Measurements from ENCODE around the gene BAHD1. TPM values are rescaled to one million over a fixed set of nuclear protein-coding genes. Genes with fewer than 3 reads are reported as not detected.
A peak's percentile ranks its signal among the peaks of the same experiment; 100 is the strongest.

The BAHD1 gene
- total RNA-seq, 4 donors from 2014 or later, result 11.6 to 29.6 (median 22.3) TPM

DNA sequence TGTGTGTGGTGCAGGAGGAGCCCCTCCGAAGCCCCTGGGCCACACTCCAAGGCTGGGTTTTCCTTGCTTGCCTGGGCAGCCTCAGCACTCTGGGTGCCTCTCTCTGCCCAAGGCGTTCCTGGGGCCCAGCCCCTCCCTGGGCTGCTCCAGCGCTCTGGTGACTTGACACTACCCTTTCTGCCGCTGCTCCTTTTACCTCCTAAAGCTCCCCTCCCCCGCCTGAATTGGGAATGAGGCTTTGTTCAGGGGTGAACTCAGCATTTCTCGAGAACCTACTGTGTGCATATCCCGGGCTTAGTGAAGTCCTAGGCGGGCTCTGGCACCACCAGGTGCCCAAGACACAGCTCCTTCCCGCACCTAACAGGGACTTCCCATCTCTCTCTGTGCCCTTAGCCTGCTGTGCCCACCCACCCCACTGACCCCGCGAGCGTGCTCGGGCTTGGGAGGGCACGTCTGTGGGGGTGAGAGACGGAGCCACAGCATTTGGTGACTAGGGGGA lies 1.2 kb upstream of the BAHD1 start:
- H3K4me1 ChIP-seq, result peaks cover 52 to 67% (median 63%) of the 10 kb centered on the region in 4 donors
- TF ChIP-seq, protein P1, sequence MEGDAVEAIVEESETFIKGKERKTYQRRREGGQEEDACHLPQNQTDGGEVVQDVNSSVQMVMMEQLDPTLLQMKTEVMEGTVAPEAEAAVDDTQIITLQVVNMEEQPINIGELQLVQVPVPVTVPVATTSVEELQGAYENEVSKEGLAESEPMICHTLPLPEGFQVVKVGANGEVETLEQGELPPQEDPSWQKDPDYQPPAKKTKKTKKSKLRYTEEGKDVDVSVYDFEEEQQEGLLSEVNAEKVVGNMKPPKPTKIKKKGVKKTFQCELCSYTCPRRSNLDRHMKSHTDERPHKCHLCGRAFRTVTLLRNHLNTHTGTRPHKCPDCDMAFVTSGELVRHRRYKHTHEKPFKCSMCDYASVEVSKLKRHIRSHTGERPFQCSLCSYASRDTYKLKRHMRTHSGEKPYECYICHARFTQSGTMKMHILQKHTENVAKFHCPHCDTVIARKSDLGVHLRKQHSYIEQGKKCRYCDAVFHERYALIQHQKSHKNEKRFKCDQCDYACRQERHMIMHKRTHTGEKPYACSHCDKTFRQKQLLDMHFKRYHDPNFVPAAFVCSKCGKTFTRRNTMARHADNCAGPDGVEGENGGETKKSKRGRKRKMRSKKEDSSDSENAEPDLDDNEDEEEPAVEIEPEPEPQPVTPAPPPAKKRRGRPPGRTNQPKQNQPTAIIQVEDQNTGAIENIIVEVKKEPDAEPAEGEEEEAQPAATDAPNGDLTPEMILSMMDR (IDR thresholded peaks at IDR 0.05), result no peak
- TF ChIP-seq POLR2AphosphoS5 (IDR thresholded peaks at IDR 0.05) (no peak), POLR2A (IDR thresholded peaks at IDR 0.05; ENCODE audit: low read depth) (no peak), EP300 (IDR thresholded peaks at IDR 0.05) (no peak)
- 30% methylated on average over 14 of the region's 15 CpGs for WGBS
- intact Hi-C loops (cut with DNase I), result no loop called here
- peaks cover 0 to 34% (median 15%) of the 10 kb centered on the region in 4 donors for H3K27me3 ChIP-seq
- H3K27ac ChIP-seq (replicated peaks in 1 of 4), result peak overlapping the region in 1 of 4 donors; percentile 89
- DNase-seq (ENCODE audit: extremely low spot score), result no peak
- H3K36me3 ChIP-seq, result no peaks in the 10 kb centered on the region
- no peaks in the 10 kb centered on the region for H3K9me3 ChIP-seq
- peak overlapping the region; percentile 96 to 100 (median 96) for H3K4me3 ChIP-seq

DNA sequence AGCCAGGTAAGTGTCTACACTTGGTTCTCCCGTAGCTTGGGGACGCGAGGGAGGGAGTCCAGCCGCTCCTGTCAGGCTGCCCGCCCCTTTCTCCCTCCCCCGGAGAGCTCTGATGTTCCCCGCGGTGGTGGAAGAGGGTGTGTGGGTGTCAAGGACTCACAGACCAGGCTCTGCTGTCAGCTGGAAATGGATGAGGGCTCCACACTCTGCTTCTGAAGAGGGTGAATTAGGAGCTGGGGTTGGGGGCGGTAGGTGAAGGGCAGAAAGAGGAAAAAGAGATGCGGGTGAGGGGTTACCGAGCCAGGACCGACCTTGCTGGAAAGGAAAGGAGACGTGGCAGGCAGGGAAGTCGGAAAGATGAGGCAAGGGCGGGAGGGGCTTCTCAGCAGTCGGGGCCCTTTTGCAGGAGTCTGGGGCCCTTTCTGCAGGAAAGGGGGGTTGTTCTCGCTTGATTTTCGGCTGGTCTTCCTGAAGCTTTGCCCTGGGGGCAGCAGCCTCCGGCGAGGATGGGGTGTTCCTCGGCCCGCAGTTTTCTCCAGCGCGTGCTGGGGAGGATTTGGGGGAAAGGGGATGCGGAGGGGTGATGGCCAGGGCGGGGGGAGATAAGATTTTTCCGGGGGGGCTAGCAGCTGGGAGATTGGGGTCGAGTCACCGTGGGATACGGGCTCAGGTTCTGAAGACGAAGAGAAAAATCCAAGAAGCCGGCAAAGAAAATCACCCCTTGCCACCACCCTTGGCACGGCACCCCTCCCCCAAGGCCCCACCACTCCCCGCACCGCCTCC lies 602 bp upstream of the BAHD1 start:
- TF ChIP-seq EP300 (IDR thresholded peaks at IDR 0.05), result no peak
- intact Hi-C loops (cut with DNase I), result loop anchor here (10.0 kb wide), 1 partner anchor 155 kb away; the partner anchor contains the start of gene KNL1
- DNase-seq (ENCODE audit: extremely low spot score), result no peak
- peaks cover 59 to 74% (median 69%) of the 10 kb centered on the region in 4 donors for H3K4me1 ChIP-seq
- no peaks in the 10 kb centered on the region for H3K9me3 ChIP-seq
- 1% methylated on average over 33 of the region's 35 CpGs for WGBS
- H3K36me3 ChIP-seq, result no peaks in the 10 kb centered on the region
- peak overlapping the region in 2 of 4 donors; percentile 84 to 89 for H3K27ac ChIP-seq (replicated peaks in 1 of 4)
- peak overlapping the region; percentile 96 to 100 (median 96) for H3K4me3 ChIP-seq
- H3K27me3 ChIP-seq, result peaks cover 0 to 34% (median 15%) of the 10 kb centered on the region in 4 donors

DNA sequence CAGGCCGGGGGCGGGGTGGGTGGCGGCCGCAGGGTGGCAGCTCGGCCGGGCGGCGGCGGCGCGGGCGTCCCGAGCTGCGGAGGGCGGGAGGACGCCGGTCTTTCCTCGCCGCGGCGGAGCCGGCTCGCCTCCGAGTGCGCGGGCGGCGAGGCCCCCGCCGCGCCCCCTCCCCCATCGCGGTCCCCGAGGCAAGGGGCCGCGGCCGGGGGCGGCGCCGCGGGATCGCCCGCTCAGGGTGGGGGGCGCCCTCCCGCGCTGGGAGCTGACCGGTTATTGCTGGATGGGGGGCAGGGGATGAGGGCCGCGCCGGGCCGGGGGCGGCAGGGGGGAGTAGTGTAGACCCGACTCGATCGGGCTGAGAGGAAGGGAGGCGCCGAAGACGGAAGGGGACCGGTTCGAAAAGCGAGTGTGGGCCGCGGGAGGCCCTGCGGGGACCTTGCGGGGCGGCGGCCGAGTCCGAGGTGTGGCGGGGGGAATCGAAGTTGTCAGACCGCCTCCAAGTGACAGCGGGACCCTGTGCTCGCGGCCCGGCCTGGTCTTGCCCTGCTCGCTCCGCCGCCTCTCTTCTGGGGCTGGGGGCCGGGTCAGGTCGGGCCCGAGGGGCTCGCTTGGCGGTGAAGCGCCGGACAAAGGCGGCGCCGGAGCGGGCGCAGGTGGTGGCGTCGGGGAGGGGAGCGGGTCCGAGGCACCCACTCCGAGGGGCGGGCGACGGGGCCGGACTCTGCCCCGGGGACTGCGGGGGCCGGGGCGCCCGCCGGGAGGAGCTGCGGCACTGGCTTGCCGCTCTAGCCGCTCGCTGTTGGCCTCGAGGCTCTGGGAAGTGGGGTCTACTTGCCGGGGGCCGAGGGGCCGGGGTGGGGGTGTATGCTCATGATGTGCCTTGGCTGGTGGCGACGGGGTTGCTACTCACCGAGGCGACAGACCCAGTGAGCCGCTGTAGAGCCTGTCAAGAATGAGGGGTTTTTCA lies 1.1 kb downstream of the BAHD1 start:
- H3K27me3 ChIP-seq, result peaks cover 0 to 22% (median 7%) of the 10 kb centered on the region in 4 donors
- intact Hi-C loops (cut with DNase I), result loop anchor here (10.0 kb wide), 1 partner anchor 153 kb away; the partner anchor contains the start of gene KNL1

DNA sequence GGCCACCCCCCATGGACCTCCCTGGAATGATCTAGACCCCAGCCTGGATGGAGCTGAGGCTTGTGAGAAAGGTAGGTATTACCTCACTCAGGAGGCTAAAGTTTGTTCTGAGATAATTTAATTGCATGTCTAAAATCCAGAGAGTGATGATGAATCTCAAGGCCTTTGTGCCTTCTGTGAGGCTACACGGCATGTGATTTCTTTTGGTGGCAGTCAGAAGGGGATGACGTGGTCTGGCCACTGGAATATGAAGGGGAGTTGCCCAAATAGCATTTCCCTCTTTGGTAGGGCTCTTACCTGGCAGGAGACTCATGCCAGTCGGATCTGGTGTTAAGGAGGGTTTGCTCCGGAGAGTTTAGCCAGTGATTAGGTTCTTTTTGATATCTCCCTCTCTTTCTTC lies 2.5 kb downstream of the BAHD1 start:
- intact Hi-C loops (cut with DNase I), result loop anchor here (10.0 kb wide), 1 partner anchor 152 kb away; the partner anchor contains the start of gene KNL1
- DNase-seq (ENCODE audit: extremely low spot score), result no peak
- Histone ChIP-seq H3K4me3 (no peak overlapping the region), H3K9me3 (no peaks in the 10 kb centered on the region), H3K36me3 (no peaks in the 10 kb centered on the region), H3K4me1 (peaks cover 51 to 59% (median 55%) of the 10 kb centered on the region in 4 donors), H3K27ac (replicated peaks in 1 of 4) (no peak overlapping the region), H3K27me3 (peaks cover 0 to 8% (median 0%) of the 10 kb centered on the region in 4 donors)
- TF ChIP-seq EP300 (IDR thresholded peaks at IDR 0.05) (no peak), POLR2AphosphoS5 (IDR thresholded peaks at IDR 0.05) (no peak), POLR2A (IDR thresholded peaks at IDR 0.05; ENCODE audit: low read depth) (no peak)
- TF ChIP-seq, protein P1 (IDR thresholded peaks at IDR 0.05), result no peak
- WGBS, result 94% methylated on average over 4 of the region's 4 CpGs

More for the DNA sequence above, 1.1 kb downstream of the BAHD1 start:
- Histone ChIP-seq H3K9me3 (no peaks in the 10 kb centered on the region), H3K4me3 (peak overlapping the region; percentile 96 to 100 (median 96)), H3K27ac (replicated peaks in 1 of 4) (peak overlapping the region; percentile 45 to 89 (median 85)), H3K4me1 (peaks cover 58 to 69% (median 62%) of the 10 kb centered on the region in 4 donors), H3K36me3 (no peaks in the 10 kb centered on the region)
- no peak for DNase-seq (ENCODE audit: extremely low spot score)
- 2% methylated on average over 8 of the region's 119 CpGs for WGBS
- TF ChIP-seq, protein P1 (IDR thresholded peaks at IDR 0.05), result peak; percentile 29 to 36 (median 32)
- no peak for TF ChIP-seq POLR2A (IDR thresholded peaks at IDR 0.05; ENCODE audit: low read depth)
